IPS-18a (cell line): ENCODE results near the gene RASGRP2.

Source experiments
- H3K27ac ChIP-seq: one replicate; pipeline ENCODE4 v1.5.1; 2013; ENCODE audit warnings: low read length
- H3K27me3 ChIP-seq: one replicate; pipeline ENCODE4 v1.6.1; 2013; ENCODE audit warnings: mild to moderate bottlenecking, low read length; ENCODE audit not compliant: control insufficient read depth, insufficient read depth
- H3K36me3 ChIP-seq: one replicate; pipeline ENCODE4 v1.6.1; 2013; ENCODE audit warnings: low read depth, low read length; ENCODE audit not compliant: control insufficient read depth
- H3K4me1 ChIP-seq: one replicate; pipeline ENCODE4 v1.6.1; 2013; ENCODE audit warnings: low read depth, low read length; ENCODE audit not compliant: control insufficient read depth
- H3K4me3 ChIP-seq: one replicate; pipeline ENCODE4 v1.5.1; 2013; ENCODE audit warnings: low read length
- H3K9ac ChIP-seq: one replicate; pipeline ENCODE4 v1.6.1; 2013; ENCODE audit warnings: mild to moderate bottlenecking, low read length, moderate library complexity
- H3K9me3 ChIP-seq: one replicate; pipeline ENCODE4 v1.6.1; 2013; ENCODE audit warnings: low read depth, low read length; ENCODE audit not compliant: control insufficient read depth

The RASGRP2 gene

DNA sequence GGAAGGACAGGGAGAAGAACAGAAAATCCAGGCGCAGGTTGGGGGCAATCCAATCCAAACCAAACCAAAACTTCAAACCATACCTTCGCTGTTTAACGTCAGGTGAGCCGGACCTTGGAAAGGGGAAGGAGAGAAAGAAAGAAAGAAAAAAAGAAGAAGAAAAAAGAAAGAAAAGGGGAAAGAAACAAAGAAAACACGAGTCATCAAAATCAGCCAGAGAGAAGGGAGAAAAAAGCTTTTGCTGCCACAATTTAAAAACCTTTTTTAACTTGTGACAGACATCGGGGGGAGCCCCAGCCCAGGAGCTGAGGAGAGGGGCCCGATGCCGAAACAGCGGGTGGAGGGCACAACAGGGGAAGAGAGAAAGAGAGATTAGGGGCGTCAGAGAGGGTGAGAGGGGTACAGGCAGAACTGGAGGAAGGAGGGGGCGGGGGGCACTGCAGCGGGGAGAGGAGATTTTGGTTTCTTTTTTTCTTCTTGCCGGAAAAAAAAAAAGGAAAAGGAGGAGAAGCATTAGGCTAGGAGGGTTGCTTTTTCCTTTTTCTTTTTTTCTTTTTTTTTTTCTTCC is 51.1 kb downstream of the RASGRP2 start:
- Histone ChIP-seq H3K9me3 (no peaks in the 10 kb centered on the region), H3K4me3 (no peak overlapping the region), H3K9ac (no peak overlapping the region), H3K36me3 (no peaks in the 10 kb centered on the region), H3K27ac (no peak overlapping the region), H3K27me3 (no peaks in the 10 kb centered on the region), H3K4me1 (peaks cover 9% of the 10 kb centered on the region)

DNA sequence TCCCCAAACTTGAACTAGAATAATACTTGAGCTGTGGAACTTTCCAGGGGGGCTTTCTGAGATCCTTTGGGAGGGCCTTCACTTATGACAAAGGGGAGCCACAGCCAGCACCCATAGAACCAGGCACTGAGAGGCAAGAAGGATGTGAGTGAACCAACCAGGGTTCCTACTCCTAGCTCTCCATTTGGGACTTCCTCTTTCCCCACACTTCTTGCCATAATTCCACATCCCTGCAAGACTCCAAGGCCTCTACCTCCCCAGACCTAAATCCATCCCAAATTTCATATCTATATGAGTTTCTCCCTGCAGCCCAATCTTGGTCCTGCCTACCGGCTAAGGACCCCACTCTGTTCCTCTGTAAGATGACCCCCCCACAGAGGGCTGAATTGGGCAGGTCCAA is 52.4 kb downstream of the RASGRP2 start:
- Histone ChIP-seq H3K36me3 (no peaks in the 10 kb centered on the region), H3K9ac (no peak overlapping the region), H3K27me3 (no peaks in the 10 kb centered on the region), H3K9me3 (no peaks in the 10 kb centered on the region), H3K4me3 (no peak overlapping the region), H3K4me1 (peaks cover 9% of the 10 kb centered on the region), H3K27ac (no peak overlapping the region)

DNA sequence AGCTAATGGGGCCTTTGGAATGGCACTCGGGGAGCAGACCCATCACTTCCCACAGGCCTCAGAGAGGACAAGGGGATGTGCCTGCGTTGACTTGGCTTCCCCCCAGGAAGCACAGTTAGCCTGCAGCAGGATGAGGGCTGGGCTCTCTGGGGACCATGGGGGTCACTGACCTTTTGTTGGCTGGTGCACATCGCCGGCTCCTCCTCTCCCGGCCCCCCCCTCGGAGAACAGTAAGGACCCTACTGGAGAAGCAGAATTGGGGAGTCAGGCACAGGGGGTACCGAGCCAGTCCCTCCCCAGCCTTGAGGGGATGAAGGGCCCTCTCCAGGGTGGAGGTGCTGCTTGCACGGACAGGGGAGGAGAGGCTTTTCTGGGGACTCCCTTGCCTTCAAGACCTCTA is 53.7 kb downstream of the RASGRP2 start:
- Histone ChIP-seq H3K27me3 (no peaks in the 10 kb centered on the region), H3K9me3 (no peaks in the 10 kb centered on the region), H3K4me1 (peaks cover 9% of the 10 kb centered on the region), H3K27ac (no peak overlapping the region), H3K36me3 (no peaks in the 10 kb centered on the region), H3K4me3 (no peak overlapping the region), H3K9ac (no peak overlapping the region)

DNA sequence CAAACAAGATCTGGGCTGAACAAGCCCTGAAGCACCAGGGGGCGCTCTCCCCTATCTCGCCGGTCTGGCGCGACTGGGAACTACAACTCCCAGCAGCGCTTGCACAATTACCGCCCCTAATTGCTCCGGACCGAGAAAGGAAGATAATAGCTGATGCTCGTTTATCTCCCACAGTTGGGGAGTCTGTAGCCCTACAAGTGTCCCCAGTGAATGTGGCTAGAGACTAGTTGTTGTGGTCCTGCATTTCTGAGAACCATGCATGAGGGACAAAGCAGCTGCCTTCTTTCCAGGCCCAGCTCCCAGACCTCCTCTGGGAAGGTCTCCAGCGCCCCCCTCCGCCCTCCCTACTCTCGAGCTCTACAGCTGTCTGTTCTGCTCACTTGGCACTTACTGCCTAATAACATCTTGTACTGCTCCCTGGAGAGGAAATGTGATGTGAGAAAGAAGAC is 55.4 kb downstream of the RASGRP2 start:
- no peaks in the 10 kb centered on the region for H3K27me3 ChIP-seq
- H3K4me3 ChIP-seq: peak overlapping the region; percentile 80
- H3K4me1 ChIP-seq: peaks cover 2% of the 10 kb centered on the region
- no peaks in the 10 kb centered on the region for H3K36me3 ChIP-seq
- H3K9ac ChIP-seq: peak overlapping the region; percentile 19
- no peak overlapping the region for H3K27ac ChIP-seq
- no peaks in the 10 kb centered on the region for H3K9me3 ChIP-seq

DNA sequence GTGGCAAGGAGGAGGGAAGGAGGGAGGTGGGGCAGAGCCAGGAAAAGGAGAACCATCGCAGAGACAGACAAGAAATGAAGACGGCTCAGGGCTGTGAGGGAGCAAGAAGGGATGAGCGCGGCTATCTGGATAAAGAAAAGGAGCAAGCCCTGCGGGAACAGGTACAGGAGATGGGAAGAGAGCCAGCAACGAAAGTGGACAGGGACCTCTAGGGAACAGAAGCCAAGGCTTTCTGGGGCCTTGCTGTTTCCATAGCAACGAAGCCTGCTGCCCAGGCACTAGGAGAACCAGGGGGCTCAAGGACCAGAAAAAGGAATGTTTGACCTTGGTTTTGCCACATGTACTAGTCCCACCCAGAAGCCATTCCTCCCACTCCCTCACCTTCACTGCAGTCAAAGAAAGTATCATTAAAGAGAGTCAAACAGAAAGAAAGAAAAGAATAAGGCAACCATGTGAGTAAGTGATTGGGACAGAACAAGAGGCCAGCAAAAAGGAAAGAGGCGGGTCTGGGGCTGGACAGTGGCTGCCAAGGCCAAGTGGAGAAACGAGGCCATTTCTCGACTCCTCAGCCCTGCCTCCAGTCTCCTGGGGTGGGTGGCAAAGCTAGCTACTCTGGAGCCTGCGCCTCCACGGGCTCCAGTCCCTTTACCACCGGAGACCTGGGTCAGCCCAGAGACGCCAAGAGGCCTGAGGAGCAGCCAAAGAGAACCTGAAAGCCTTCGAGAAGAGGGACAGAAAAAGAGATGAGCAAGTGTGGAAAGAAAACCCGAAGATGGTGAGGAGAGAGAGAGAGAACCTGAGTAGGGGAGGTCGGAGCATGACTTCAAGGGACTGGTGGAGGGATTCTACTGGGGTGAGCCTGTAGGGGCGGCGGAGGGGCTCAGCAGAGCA is 56.1 kb downstream of the RASGRP2 start:
- no peaks in the 10 kb centered on the region for H3K4me1 ChIP-seq
- H3K27ac ChIP-seq: no peak overlapping the region
- H3K4me3 ChIP-seq: peak overlapping the region; percentile 80
- H3K27me3 ChIP-seq: no peaks in the 10 kb centered on the region
- no peaks in the 10 kb centered on the region for H3K36me3 ChIP-seq
- no peak overlapping the region for H3K9ac ChIP-seq
- no peaks in the 10 kb centered on the region for H3K9me3 ChIP-seq

DNA sequence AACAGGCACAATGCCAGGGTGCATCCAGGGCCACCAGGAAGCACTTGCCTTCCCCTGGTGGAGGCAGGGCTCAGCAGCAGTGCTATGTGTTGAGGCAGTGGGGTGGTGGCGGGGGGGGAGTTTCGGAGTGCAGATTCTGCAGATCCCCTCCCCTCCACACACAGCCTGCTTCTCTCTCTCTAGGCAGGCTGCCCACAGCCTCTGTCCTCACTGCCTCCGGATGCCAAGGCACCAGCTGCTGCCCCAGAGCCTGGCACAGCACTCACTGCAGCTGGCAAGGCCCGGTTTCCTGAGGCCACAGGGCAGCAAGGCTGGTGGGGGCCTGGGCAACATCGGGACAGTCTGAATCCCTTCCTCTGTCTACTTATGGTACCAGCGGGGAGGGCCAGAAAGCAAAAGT is 56.7 kb downstream of the RASGRP2 start:
- Histone ChIP-seq H3K4me1 (no peaks in the 10 kb centered on the region), H3K9me3 (no peaks in the 10 kb centered on the region), H3K27me3 (no peaks in the 10 kb centered on the region), H3K9ac (no peak overlapping the region), H3K36me3 (no peaks in the 10 kb centered on the region), H3K4me3 (no peak overlapping the region), H3K27ac (no peak overlapping the region)

DNA sequence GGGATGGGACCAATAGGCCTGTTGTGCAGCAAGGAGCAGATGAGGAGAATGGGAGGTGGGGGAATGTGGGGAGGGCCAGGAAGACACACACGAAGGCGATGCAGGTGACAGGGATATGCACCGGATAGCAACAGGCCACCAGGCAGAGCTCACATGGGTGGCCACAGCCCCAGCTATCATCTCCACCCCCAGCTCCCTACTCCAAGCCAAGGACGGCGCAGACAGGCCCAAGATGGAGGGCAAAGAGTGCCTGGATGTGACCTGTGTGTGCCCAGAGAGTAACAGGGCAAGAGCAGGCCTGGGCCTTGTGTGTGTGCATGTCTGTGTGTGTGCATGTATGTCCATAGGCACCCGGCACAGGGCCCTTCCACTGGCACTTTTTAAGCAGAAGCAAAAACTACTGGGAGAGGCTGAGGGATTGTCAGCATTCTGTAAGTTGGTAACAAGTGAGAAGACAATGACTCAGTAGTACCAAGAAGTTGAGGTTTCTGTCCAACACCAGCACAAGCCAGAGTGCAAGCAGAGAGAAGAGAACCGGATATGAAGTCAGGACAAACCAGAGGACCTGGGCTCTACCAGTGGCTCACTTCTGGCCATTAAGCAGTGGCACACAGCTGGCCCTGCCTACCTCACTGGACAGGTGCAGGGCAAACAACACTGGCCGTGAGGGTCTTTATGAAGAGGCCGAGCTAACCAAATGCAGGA is 57.3 kb downstream of the RASGRP2 start:
- Histone ChIP-seq H3K4me3 (no peak overlapping the region), H3K36me3 (no peaks in the 10 kb centered on the region), H3K27me3 (no peaks in the 10 kb centered on the region), H3K9ac (no peak overlapping the region), H3K9me3 (no peaks in the 10 kb centered on the region), H3K4me1 (no peaks in the 10 kb centered on the region), H3K27ac (no peak overlapping the region)

DNA sequence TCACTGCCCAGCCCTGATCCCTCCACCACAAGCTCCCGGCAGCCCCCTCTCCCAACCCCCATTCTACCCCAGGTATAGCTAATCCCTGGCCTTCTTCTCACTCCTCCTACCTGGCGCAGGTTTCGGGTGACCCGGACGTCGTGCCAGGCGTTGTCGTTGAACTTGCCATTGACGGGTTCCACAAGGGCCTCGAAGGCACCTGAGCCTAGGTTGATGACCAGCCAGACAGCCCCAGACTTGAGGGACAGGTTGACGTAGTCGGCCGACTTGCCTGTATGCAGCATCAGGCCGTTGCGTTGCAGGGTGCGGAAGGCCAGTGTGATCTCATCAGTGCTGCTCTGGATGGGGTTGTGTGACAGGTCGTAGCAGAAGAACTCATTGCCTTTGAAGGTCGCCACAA is 58.4 kb downstream of the RASGRP2 start:
- Histone ChIP-seq H3K27ac (no peak overlapping the region), H3K9ac (no peak overlapping the region), H3K4me3 (no peak overlapping the region), H3K4me1 (no peaks in the 10 kb centered on the region), H3K36me3 (no peaks in the 10 kb centered on the region), H3K27me3 (no peaks in the 10 kb centered on the region), H3K9me3 (no peaks in the 10 kb centered on the region)

DNA sequence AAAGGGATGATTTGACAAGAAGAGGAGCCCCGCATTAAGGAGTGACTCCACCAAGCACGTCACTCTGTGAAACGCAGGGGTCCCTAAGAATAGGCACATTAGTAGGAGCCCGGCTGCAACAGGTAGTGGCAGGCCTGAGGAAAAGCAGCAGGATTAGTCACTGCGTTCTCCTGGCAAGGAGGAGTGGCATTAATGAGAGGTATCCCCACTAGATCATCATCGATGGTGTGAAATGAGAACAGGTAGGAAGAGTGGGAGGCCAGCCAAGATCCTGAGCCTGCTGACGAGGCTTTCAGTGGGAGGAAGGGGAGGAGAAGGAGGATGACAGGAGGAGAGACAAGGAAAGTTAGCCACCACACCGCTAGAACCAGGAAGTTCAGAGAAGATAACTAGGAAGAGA is 59.6 kb downstream of the RASGRP2 start:
- no peak overlapping the region for H3K9ac ChIP-seq
- H3K4me3 ChIP-seq: no peak overlapping the region
- no peak overlapping the region for H3K27ac ChIP-seq
- no peaks in the 10 kb centered on the region for H3K27me3 ChIP-seq
- no peaks in the 10 kb centered on the region for H3K36me3 ChIP-seq
- H3K9me3 ChIP-seq: no peaks in the 10 kb centered on the region
- H3K4me1 ChIP-seq: no peaks in the 10 kb centered on the region

DNA sequence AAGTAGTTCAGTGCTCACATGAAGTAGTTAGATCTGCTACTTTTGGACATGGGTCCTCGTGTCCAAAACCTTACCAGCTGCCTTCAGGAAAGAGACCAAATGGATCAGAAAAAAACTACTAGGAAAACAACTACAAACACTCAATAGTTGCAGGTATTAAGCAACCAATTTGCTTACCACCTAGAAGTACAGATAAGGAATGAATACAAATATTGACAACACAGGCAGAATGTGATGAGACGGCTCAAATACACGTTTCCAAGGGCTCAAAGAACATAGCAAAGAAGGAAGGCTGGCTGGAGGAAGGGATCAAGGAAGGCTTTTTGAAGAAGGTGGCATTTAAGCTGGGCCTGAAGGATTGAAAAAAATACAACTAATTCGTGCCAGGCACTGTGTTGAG is 62.8 kb downstream of the RASGRP2 start:
- Histone ChIP-seq H3K4me1 (no peaks in the 10 kb centered on the region), H3K27me3 (no peaks in the 10 kb centered on the region), H3K4me3 (no peak overlapping the region), H3K27ac (no peak overlapping the region), H3K9ac (no peak overlapping the region), H3K36me3 (no peaks in the 10 kb centered on the region), H3K9me3 (no peaks in the 10 kb centered on the region)

DNA sequence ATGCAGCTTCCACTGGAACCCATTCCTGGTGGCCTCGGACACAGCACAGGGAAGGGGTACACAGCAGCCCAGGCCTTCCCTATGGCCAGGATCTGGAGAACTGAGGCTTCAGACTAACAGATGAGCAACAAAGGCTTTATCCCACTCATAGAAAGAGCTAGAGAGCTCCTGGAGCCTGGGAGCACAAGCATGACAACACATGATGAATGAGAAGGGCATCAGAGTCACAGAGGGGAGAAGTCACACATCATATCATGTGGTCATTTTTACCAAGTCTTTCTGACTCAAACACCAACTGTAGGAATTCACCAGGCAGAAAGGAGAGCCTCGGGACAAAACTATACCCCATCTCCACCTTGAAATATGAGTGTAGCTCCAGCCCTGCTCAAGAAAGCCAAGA is 64.1 kb downstream of the RASGRP2 start:
- Histone ChIP-seq H3K4me1 (no peaks in the 10 kb centered on the region), H3K27ac (no peak overlapping the region), H3K9me3 (no peaks in the 10 kb centered on the region), H3K27me3 (no peaks in the 10 kb centered on the region), H3K4me3 (no peak overlapping the region), H3K9ac (no peak overlapping the region), H3K36me3 (no peaks in the 10 kb centered on the region)
